HCEC 1CT (cell line): ENCODE measurements around the gene ABCC6.
A peak's percentile ranks its signal among the peaks of the same experiment; 100 is the strongest.
"Not testable (repeated sequence)": the region's sequence is repeated elsewhere in the genome, so short reads cannot be mapped to it uniquely, and the experiment has no call there.

Experiments
- DNase-seq: peaks from one replicate; pipeline ENCODE4 v3.0.0-alpha.2; 2017

ABCC6 gene

DNA sequence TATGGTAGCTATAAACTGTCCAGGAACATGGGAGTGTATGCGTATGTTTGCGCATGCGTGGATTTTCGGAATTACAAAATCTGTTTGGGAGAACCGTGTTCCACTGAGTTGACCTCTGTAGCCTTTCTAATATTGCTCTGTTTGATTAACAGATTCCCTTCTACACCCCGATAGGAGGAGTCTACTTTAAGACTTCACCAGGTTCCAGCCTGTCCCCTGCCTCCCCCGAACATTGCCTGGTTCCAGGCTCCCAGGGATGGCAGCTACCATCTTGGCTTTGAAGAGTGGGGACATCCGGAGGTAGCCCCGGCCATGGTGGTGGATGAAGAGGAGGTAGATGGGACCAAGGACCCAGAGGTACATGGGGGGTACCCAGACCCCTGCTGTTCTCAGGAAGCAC, 1.9 kb downstream of the ABCC6 start:
- not testable (repeated sequence) for DNase-seq

DNA sequence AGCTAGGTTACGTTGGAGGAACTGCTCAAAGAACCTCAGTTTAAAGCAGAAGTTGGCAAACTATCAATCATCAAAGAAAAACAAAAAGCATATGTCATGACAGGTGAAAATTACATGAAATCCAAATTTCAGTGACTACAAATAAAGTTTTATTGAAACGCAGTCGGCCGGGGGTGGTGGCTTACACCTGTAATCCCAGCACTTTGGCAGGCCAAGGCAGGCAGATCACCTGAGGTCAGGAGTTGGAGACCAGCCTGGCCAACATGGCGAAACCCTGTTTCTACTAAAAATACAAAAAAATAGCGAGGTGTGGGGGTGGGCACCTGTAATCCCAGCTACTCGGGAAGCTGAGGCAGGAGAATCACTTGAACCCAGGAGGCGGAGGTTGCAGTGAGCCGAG, 2.8 kb downstream of the ABCC6 start:
- not testable (repeated sequence) for DNase-seq

DNA sequence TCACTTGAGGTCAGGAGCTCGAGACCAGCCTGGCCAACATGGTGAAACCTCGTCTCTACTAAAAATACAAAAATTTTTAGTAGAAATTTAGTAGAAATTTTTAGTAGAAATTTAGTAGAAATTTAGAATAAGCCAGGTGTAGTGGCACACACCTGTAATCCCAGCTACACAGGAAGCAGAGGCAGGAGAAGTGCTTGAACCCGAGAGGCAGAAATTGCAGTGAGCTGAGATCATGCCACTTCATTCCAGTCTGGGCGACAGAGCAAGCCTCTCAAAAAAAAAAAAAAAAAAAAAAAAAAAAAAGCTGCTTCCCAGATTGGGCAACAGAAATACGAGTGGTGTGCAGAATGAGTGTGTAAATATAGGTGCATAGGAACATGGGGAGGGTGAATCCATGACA, 4.5 kb downstream of the ABCC6 start:
- DNase-seq, result not testable (repeated sequence)

DNA sequence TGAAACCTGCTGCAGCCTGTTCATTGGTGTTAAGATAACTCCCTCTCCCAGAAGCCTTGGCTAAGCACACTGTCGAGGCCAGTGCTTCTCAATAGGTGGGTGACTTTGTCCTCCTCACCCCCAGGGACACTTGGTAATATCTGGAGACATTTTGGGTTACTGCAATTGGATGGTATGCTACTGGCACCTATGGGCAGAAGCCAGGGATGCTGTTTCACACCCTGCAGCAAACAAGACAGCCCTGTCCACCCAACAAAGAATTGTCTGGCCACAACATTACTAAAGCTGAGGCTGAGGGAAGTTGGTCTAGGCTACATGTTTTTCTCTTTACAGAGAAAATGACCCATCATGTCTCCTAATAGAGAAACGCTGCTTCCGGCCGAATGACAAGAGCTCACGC, 4.9 kb downstream of the ABCC6 start:
- DNase-seq, result not testable (repeated sequence)

DNA sequence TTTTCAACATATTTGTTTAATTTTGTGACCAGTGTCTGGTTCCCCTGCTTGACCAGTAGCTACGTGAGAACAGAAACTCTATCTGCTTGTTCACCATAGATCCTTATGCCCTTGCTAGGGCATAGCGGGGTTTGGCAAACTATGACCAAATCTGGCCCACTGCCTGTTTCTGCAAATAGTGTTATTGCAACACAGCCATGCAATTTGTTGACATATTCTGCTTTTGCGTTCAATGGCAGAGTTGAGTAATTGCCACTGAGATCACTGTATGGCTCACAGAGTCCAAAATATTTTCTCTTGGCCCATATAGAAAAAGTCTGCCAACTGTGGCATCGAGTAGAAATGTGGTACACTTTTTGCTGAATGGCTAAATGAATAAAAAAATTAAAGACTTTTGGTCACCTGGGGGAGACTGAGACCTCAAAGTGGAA, 9.4 kb downstream of the ABCC6 start:
- peak; percentile 35 for DNase-seq

DNA sequence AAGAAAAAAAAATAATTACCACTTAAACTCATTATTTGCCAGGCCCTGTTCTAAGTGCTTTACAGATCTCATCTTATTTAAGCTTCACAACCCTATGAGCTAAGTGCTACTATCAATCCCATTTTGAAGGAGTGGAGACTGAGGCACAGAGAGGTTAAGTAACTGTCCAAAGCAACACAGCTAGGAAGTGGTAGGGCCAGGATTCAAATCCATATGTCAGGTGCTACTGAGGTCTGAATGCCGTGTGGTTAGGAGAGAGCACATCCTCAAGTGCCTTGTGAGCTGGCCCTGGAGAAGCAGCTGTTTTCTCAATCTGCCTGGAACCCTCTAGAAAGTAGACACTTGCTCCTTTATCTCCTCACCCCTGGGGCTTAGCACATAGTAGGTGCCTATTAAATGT, 11.9 kb downstream of the ABCC6 start:
- not testable (repeated sequence) for DNase-seq

DNA sequence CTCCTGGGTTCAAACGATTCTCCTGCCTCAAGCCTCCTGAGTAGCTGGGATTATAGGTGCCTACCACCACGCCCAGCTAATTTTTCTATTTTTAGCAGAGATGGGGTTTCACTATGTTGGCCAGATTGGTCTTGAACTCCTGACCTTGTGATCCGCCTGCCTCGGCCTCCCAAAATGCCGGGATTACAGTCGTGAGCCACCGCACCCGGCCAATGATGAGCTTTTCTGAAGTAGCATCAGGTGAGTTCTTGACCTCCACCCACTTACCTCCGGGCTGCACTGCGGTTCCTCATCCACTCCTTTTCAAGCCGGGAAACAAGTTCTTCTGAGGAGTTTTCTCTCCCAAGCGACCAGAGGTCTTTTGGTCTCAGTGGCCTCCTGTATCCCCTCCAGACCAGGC, 14.8 kb downstream of the ABCC6 start:
- not testable (repeated sequence) for DNase-seq

DNA sequence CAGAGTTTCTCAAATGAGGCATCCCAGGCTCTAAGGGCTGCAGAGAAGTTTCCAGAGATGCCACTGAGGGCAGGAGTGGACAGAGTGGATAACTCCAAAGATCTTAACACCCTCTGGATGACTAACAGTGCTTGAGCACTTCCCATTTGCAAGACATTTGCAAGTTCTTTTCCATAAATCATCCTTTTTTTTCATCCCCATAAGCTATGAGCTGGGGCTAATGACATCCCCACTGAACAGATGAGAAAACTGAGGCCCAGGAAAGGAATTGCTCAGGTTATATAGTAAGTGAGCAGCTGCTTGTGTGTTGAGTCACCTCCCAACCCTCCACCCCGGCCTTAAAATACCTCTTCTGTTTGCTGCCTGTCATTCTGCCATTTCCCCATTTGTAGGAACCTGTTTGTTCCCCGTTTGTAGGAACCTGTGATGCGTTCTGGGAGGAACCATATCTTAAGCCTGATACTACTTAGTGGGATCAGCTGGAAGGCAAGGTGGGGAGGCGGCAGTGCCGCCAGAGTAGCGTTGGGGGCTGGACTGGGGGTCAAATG, 15.4 kb downstream of the ABCC6 start:
- not testable (repeated sequence) for DNase-seq

DNA sequence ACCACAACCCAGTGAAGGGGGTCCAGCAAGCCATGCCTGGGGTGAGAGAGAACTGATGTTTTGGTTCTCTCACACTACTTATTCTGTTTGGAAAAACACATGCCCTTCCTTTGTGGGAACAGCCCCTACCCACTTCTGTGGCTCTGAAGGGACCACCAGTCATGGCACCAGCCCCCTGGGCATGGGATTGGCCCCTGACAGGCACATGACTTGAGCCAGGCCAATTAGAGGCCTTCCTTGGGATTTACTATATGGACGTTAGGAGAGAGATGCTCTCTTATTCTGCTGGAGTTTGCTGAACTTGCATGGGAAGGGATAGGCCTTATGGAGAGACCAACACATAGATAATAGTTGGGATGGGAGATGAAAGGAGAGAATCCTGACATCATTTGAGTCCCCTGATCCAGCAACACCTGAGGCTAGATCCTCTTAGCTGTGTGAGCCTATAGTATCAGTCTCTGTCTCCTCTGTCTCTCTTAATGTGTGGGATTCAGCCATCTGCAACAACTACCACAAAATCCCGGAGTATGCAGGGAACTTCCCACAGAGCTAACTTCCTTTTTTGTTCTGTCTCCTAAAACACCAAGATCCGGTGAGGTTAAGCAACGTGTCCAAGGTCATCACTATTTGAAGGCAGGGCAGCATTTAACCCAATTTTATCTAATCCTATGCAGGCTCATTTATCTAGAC, 16.1 kb downstream of the ABCC6 start:
- DNase-seq, result not testable (repeated sequence)

DNA sequence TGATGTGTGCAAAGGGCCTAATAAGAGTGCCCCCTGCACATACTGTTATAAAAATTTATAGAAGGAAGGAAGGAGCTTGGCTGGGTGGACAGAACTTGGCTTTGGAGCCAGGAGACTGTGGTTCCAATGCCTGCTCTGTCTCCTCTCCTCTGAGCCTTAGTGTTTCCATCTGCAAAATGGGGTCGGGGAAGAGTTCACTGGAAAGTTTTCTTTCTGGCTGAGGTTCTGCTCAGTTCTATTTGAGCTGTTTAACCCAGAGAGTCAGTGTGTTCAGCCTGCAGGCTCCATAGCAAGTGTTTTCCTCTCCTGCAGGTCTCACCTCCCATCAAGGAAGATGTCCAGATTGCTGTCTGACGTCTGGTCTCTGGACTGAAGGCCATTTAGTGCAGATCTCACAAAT, 17.4 kb downstream of the ABCC6 start:
- not testable (repeated sequence) for DNase-seq

DNA sequence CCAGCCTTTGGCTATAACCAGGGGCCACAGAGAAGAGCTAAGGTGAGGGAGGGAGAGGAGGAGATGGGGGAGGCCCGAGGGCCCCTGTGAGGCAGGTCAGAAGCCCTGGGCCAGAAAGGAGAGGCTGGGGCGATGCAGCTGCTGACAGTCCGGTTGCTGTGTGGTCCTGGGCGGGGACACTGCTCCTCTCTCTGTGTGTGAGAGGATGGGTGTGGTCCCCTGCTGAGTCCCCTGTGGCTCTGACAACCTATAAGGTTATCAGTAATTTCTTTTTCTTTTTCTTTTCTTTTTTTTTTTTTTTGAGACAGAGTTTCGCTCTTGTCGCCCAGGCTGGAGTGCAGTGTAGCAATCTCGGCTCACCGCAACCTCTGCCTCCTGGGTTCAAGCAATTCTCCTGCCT, 18.7 kb downstream of the ABCC6 start:
- DNase-seq, result not testable (repeated sequence)

DNA sequence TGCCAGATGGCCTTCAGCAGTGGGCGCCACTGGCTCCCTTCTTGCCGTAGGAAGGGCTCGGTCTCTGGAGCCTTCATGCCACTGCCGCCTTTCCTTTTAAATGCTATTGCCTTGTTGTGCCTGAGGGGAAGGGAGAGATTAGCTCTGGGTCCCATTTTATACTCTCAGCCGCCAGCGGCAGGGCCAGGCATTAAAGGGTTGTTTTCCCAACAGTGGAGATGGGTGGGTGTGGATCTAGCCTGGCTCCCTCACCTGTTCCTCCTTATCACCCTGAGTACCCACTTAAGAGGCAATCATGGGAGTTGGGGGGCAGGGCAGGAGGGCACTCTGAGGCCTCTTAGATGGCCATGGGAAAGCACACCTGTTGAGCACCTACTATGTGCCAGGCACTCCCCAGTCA, 19.8 kb downstream of the ABCC6 start:
- not testable (repeated sequence) for DNase-seq

DNA sequence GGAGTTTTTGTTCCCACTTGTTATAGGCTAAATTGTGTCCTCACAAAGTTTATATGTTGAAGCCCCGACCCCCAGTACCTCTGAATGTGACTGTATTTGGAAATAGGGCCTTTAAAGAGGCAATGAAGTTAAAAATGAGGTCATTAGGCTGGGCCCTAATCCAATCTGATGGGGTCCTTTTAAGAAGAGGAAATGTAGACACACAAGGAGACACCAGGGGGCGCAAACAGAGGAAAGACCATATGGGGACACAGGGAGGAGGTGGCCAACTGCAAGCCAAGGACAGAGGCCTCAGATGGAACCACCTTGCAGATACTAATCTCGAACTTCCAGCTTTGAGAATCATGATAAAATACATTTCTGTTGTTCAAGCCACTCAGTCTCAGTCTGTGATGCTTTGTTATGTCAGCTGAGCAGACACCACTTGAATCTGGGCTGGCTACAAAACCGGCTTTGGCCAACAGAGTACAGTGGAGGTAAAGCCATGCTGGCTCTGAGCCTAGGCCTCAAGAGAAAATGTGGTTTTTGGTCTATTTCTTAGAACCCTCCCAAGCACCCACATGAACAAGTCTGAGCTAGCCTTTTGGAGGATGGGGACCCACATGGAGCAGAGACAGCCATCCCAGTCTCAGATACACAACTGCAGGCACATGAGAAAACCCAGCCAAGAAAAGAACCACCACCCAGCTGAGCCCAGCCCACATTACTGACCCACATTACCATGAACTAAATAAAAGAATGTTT, 20.7 kb downstream of the ABCC6 start:
- DNase-seq, result peak; percentile 51

DNA sequence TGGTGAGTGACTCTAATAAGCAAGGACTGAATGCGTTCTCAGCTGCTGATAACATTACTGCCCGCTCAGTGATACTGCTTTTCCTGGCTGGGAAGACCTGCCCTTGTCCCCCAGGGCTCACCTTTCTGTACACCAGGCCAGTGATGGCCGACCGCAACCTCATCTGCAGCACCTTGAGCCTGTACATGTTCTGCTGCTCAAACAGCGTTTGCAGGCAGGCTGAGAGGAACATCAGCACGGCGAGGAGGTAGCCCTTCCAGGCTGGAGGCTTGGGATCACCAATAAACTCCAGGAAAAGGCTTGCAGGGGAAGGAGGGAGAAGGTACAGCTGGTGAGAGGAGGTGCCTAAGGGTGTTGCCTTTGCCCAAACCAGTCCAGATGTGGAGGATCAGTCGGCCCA, 21.4 kb downstream of the ABCC6 start:
- DNase-seq, result not testable (repeated sequence)

DNA sequence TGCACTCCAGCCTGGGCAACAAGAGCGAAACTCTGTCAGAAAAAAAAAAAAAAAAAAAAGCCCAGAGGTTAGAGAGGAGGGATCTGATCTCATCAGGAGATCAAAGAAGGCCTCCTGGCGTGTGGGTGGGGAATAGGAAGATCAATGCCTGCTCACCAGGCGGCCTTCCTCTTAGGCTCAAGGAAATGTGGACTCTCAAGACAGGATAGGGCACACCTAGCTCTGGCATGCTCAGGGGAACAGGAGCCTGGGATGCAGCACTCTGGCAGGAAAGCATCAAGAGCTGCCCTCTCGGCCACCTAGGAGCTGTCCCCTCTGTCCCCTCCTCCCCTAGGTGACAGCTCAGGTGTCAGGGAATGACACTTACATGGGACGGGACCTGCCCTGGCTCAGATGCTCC, 22.9 kb downstream of the ABCC6 start:
- not testable (repeated sequence) for DNase-seq

DNA sequence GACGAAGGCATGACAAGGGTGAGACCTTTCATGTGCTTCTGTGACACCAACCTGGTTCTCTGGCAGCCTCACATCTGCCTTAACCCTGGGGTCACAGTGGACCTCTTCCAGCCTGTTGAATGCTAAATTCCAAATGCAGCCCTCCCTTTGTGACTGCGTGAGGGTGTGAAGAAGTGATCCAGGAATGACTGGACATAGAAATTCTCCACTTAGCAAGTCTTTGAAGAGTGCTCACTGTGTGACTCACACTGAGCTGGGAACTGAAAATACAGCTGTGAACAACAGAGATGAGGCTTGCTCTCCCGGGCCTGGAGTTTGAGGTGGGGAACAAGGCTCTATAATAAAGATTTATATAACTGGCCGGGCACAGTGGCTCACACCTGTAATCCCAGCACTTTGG, 23.9 kb downstream of the ABCC6 start:
- DNase-seq, result peak; percentile 69

DNA sequence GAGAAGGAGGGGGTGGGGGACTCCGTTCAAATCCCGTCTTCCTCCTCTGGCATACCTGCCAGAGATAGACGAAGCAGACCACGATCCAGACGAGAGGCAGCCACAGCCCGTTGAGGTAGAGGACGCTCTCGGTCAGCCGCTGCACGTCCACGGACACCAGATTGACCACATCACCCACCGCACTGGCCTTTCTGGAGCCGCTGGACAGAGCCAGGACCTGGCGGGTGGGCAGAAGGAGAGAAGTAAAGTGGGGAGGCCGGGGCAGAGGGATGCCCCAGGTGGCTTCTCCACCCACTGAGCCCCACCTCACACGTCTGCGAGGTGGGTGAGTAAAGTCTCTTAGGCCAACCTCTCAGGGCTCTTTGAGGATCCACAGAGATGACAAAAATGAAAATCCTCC, 25.3 kb downstream of the ABCC6 start:
- DNase-seq, result no peak

DNA sequence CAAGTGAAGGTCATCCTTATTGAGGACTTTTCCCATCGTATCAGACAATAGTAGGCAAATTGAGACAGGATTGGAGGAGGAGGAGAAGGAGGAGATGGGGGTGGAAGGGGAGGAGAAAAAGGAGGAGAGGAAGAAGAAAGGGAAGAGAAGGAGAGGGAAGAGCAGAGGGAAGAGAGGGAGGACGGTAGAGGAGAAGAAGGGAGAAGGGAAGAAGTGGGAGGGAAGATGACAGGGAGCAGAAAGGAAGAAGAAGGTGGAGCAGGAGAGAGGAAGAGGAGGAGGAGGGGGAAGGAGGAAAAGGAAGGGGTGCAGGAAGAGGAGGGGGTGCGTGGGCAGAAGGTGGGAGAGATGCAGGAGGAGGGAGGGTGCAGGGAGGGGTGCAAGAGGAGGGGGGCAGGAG, 26.0 kb downstream of the ABCC6 start:
- no peak for DNase-seq

DNA sequence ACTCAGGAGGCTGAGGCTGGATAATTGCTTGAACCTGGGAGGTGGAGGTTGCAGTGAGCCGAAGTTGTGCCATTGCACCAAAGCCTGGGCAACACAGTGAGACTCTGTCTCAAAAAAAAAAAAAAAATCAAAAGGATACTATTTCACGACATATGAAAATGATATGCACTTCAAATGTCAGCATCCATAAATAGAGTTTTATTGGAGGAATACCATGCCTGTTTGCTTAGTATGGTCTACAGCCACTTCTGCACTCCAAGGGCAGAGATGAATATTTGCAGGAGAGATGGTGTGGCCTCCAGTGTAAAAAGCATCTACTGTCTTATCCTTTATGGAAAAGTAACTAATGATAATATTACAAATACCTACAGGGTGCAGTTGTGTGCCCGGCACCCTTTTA, 27.2 kb downstream of the ABCC6 start:
- DNase-seq, result no peak

DNA sequence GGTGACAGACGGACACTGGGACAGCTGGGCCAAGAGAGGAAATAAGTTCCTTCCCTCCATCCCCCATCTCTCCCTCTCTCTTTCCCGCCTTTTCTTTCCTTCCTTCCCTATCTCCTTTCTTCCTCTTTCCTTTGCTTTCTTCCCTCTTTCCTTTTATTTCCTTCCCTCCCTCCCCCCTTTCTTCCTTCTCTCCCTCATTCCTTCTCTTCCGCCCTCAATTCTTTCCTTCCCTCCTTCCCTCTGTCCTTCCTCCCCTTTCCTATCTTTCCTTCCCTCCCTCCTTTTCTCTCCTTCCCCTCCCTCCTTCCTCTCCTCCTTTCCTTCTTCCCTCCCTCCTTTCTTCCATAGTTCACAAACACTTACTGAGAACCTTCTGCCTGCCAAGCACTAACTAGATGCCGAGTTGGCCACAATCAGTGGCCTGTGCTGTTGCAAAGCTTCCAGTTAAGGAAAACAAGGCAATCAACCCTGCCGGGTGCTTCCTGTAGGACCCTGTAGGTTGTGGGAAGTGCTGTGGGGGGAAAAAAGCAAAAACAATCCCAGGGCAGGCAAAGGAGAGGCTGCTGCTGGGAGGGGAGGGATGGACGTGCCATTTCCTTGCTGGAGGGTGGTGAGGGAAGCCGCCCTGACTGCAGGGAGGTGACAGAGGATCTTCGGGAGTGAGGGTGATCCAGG, 31.7 kb downstream of the ABCC6 start:
- no peak for DNase-seq

DNA sequence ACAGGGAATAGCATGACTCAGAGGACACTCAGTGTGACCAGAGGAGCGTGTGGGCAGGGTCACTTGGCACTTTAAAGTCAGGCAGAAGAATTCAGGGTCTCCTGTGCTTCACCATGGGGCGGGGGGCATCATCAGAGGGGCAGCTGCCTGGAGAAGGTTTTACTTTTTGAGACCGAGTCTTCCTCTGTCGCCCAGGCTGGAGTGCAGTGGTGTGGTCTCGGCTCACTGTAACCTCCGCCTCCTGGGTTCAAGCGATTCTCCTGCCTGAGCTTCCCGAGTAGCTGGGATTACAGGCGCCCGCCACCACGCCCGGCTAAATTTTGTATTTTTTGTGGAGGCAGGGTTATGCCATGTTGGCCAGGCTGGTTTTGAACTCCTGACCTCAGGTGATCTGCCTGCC, 32.3 kb downstream of the ABCC6 start:
- DNase-seq, result not testable (repeated sequence)

DNA sequence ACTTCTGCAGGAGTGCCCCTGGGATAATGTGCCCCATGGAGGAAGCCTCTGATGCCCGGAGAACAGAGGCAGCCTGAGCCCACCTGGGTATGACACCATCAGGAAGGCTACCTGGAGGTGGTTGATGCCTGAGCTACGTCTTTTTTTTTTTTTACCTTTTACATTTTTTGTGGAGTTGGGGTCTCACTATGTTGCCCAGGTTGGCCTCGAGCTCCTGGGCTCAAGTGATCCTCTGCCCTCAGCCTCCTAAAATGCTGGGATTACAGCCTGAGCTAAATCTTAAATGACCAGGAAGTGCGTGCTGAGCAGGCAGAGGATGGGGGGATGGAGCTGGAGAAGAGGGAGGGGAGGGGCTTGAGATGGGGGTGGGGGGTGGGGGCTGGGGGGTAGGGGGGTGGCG, 32.7 kb downstream of the ABCC6 start:
- no peak for DNase-seq

DNA sequence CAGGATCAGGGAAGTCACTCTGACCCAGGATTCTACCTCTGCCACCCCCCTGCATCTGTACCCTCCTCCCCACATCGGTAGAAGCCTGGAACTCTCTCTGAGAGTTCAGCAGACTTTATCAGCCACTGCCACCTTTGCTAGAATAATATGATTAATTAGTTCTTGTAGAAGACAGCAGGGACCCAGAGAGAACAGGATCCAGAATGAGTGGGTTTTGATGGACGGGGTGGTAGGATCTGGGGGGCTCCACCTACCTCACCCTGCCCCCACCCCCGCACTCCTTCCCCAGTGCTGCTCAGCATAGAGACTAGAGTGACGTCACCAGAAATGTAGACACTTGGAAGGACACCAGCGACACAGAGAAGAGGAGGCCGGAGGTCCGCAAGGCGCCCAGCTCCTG, 33.5 kb downstream of the ABCC6 start:
- DNase-seq, result no peak

DNA sequence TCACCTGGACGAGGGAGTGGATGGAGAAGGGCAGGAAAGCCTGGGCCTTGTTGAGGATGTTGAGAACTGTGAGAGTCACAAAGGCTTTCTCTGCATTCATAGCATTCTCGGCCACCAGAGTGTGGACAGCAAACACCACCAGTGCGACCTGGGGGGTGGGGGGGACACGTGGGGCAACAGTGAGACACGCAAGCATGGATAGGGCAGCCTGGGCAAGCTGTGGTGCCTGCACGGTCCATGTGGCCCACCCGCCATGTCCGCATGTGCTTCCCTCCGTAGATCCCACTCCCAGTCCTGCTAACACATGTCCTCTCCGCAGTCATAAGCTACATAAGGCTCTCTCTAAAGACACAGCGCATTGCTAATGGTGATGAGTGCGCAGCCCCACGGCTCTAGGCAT, 34.5 kb downstream of the ABCC6 start:
- no peak for DNase-seq
